HepG2 (cell line): ENCODE results near the gene GLB1L3. TPM values are rescaled to one million over a fixed set of nuclear protein-coding genes. Genes with fewer than 3 reads are reported as not detected.

Experiments
- ATAC-seq: fragments of 200-7000 bp; cut with Tn5 transposase; 3 replicates; pipeline ENCODE4 v1.9.1; 2020; ENCODE audit warnings: mild to moderate bottlenecking, moderate library complexity
- BruUV-seq: library from RNA; stranded (reverse); fragments of 400-500 nt; replicated peaks from 2 replicates; lab custom pipeline; 2021; lab: Mats Ljungman, UMichigan
- CTCF ChIA-PET: fragments of 300-600 bp; formaldehyde crosslinking; extraction: SDS; loops from one replicate; lab custom pipeline; 2021; ENCODE audit warnings: low total read pairs, inconsistent platforms, low intra/inter-chr PET ratio; lab: Yijun Ruan, JAX
- POLR2A ChIA-PET: fragments of 350-600 bp; sonication (Branson Sonifier 250); formaldehyde crosslinking; loops from one replicate; lab custom pipeline; 2020; ENCODE audit warnings: antibody characterized with exemption, inconsistent platforms; lab: Yijun Ruan, JAX
- DNase-seq: peaks from one replicate; pipeline ENCODE4 v3.0.0-alpha.2; 2015; ENCODE audit warnings: low spot score
- FAIRE-seq: peaks from 3 replicates; lab custom pipeline; 2011; peaks lifted over from hg19 to GRCh38; lab: Jason Lieb, UNC
- H2AFZ ChIP-seq: one replicate; pipeline ENCODE4 v1.6.1; 2011; ENCODE audit warnings: low read length, inconsistent platforms
- H3K27ac ChIP-seq: fragments of 300-600 bp; 3 replicates; pipeline ENCODE4 v1.8.0; 2011; ENCODE audit warnings: mixed run types, mild to moderate bottlenecking, mixed read lengths, low read length, inconsistent platforms; ENCODE audit not compliant: insufficient read depth; ENCODE audit errors: extremely low read length
- H3K27me3 ChIP-seq, 2 experiments: fragments of 200-600 bp in 1 of 2; 2 replicates in 1 of 2; 3 replicates in 1 of 2; pipeline versions ENCODE4 v1.6.0 to v1.8.0; 2011; ENCODE audit warnings: low read length in 2 of 2, mild to moderate bottlenecking in 2 of 2, moderate library complexity in 2 of 2, inconsistent platforms in 1 of 2; ENCODE audit not compliant: insufficient read depth in 2 of 2, control insufficient read depth in 1 of 2
- H3K36me3 ChIP-seq, 2 experiments: fragments of 200-600 bp in 1 of 2; replicated peaks in 1 of 2; 2 replicates in 1 of 2; 3 replicates in 1 of 2; pipeline versions ENCODE4 v1.5.1 to v1.8.0; 2011; ENCODE audit warnings: low read length in 2 of 2, inconsistent platforms in 1 of 2; ENCODE audit not compliant: insufficient read depth in 2 of 2, control insufficient read depth in 1 of 2
- H3K4me1 ChIP-seq: 2 replicates; pipeline ENCODE4 v1.5.1; 2012; ENCODE audit warnings: low read length, inconsistent platforms; ENCODE audit not compliant: insufficient read depth
- H3K4me2 ChIP-seq: 2 replicates; pipeline ENCODE4 v1.6.0; 2011; ENCODE audit warnings: low read depth, low read length, inconsistent platforms
- H3K4me3 ChIP-seq, 3 experiments: fragments of 200-600 bp in 1 of 3; sonication (generic), shearing (Covaris generic) in 1 of 3; replicated peaks in 1 of 3; 2 replicates each; pipeline ENCODE4 v1.5.1; 2011 to 2016; ENCODE audit warnings: low read length in 3 of 3, inconsistent platforms in 2 of 3, low read depth in 2 of 3, mild to moderate bottlenecking in 2 of 3, control low read depth in 1 of 3, mixed read lengths in 1 of 3; ENCODE audit not compliant: insufficient read depth in 1 of 3
- H3K79me2 ChIP-seq: one replicate; pipeline ENCODE4 v1.6.1; 2011; ENCODE audit warnings: low read length, inconsistent platforms; ENCODE audit not compliant: insufficient read depth
- H3K9ac ChIP-seq: 2 replicates; pipeline ENCODE4 v1.6.0; 2011; ENCODE audit warnings: mild to moderate bottlenecking, low read depth, low read length, inconsistent platforms; ENCODE audit not compliant: insufficient read depth
- H3K9me3 ChIP-seq: 2 replicates; pipeline ENCODE4 v1.5.1; 2012; ENCODE audit warnings: mild to moderate bottlenecking, low read length
- H4K20me1 ChIP-seq: 2 replicates; pipeline ENCODE4 v1.6.0; 2011; ENCODE audit warnings: inconsistent platforms, mild to moderate bottlenecking, low read length, moderate library complexity; ENCODE audit not compliant: insufficient read depth
- AFF4 ChIP-seq: sonication (generic); formaldehyde crosslinking; IDR thresholded peaks from 2 replicates; pipeline ENCODE4 v1.4.0; 2020; ENCODE audit warnings: missing genetic modification reagents
- MEF2D ChIP-seq: sonication (generic); formaldehyde crosslinking; IDR thresholded peaks from 2 replicates; pipeline ENCODE4 v1.5.1; 2020; ENCODE audit warnings: mild to moderate bottlenecking, missing genetic modification reagents
- NAIF1 ChIP-seq: sonication (generic); formaldehyde crosslinking; IDR thresholded peaks from 2 replicates; pipeline ENCODE4 v1.5.0; 2020; ENCODE audit warnings: mild to moderate bottlenecking, missing genetic modification reagents, borderline replicate concordance
- NFIC ChIP-seq: IDR thresholded peaks from 2 replicates; pipeline ENCODE4 v1.6.1; 2012; ENCODE audit warnings: mild to moderate bottlenecking, low read length, inconsistent platforms
- PHF20 ChIP-seq: sonication (generic); formaldehyde crosslinking; IDR thresholded peaks from 2 replicates; pipeline ENCODE4 v1.5.0; 2020; ENCODE audit warnings: mild to moderate bottlenecking, missing genetic modification reagents
- PPARG ChIP-seq: conservative IDR thresholded peaks from 2 replicates; pipeline ENCODE4 v1.6.1; 2016; ENCODE audit warnings: missing biosample characterization, missing genetic modification reagents
- RXRA ChIP-seq: sonication (generic); formaldehyde crosslinking; IDR thresholded peaks from 2 replicates; pipeline ENCODE4 v1.5.1; 2020; ENCODE audit warnings: missing genetic modification reagents
- SALL2 ChIP-seq: sonication (generic); formaldehyde crosslinking; IDR thresholded peaks from 2 replicates; pipeline ENCODE4 v1.8.1; 2023; ENCODE audit warnings: mild to moderate bottlenecking, missing genetic modification reagents, inconsistent platforms
- ZBTB21 ChIP-seq: sonication (generic); formaldehyde crosslinking; IDR thresholded peaks from 2 replicates; pipeline ENCODE4 v1.4.0; 2020; ENCODE audit warnings: missing genetic modification reagents
- ZNF136 ChIP-seq: sonication (generic); formaldehyde crosslinking; IDR thresholded peaks from 2 replicates; pipeline ENCODE4 v1.8.1; 2022; ENCODE audit warnings: low read depth, mild to moderate bottlenecking, moderate library complexity, missing genetic modification reagents
- ZNF276 ChIP-seq: sonication (generic); formaldehyde crosslinking; IDR thresholded peaks from 2 replicates; pipeline ENCODE4 v1.4.0; 2020; ENCODE audit warnings: mild to moderate bottlenecking, low read depth, missing genetic modification reagents
- ZNF460 ChIP-seq: sonication (generic); formaldehyde crosslinking; IDR thresholded peaks from 2 replicates; pipeline ENCODE4 v1.5.1; 2020; ENCODE audit warnings: missing genetic modification reagents, mild to moderate bottlenecking, borderline replicate concordance
- ZNF577 ChIP-seq: sonication (generic); formaldehyde crosslinking; IDR thresholded peaks from 2 replicates; pipeline ENCODE4 v1.4.0; 2020; ENCODE audit warnings: mild to moderate bottlenecking, low read depth, missing genetic modification reagents, borderline replicate concordance
- ZNF589 ChIP-seq: sonication (generic); formaldehyde crosslinking; conservative IDR thresholded peaks from 2 replicates; pipeline ENCODE4 v1.8.0; 2022; ENCODE audit warnings: mild to moderate bottlenecking, moderate library complexity, missing genetic modification reagents
- ZNF720 ChIP-seq: sonication (generic); formaldehyde crosslinking; IDR thresholded peaks from 2 replicates; pipeline ENCODE4 v1.4.0; 2020; ENCODE audit warnings: missing genetic modification reagents
- ZNF773 ChIP-seq: sonication (generic); formaldehyde crosslinking; IDR thresholded peaks from 2 replicates; pipeline ENCODE4 v1.4.0; 2020; ENCODE audit warnings: missing genetic modification reagents, borderline replicate concordance
- WGBS: methylation state at CpG from one replicate; pipeline ENCODE4 v1.1.6; 2017; ENCODE audit warnings: low lambda C conversion rate; 5-methylcytosine and 5-hydroxymethylcytosine counted together
- in situ Hi-C: cut with HindIII; loops from 2 replicates; pipeline ENCODE4 v1.10.0; 2017; ENCODE audit warnings: low pct_unique_long_range_greater_than_20kb; ENCODE audit not compliant: extremely low pct_ligation_motif_present
- intact Hi-C: fragments of 100-400 bp; cut with micrococcal nuclease; formaldehyde crosslinking; loops from one replicate; pipeline ENCODE4 v1.10.0; 2022; ENCODE audit not compliant: unreplicated experiment
- polyA plus RNA-seq, 8 experiments: library from polyadenylated mRNA; depleted of rRNA in 3 of 8; stranded (reverse) in 7 of 8; unstranded in 1 of 8; fragments of >200 nt; fragmentation: Illumina TruSeq in 4 of 8; extraction: Trizol in 4 of 8; gene quantifications; 2 replicates each; pipeline versions ENCODE4 v1.2.1 to v1.2.3, GENCODE V29; 2011 to 2016; ENCODE audit warnings: low read depth in 4 of 8, missing spikeins in 1 of 8, mixed read lengths in 1 of 8; ENCODE audit not compliant: insufficient read depth in 1 of 8
- total RNA-seq, 5 experiments: library from RNA; depleted of rRNA; stranded (reverse); fragments of >200 nt; fragmentation: Illumina TruSeq; extraction: Trizol; gene quantifications; 2 replicates each; pipeline ENCODE4 v1.2.3, GENCODE V29; 2016; ENCODE audit warnings: low read depth in 1 of 5

Gene GLB1L3
- total and polyA plus RNA-seq, 2 of the 13 experiments (the other 11 are each of a cell fraction or from before 2014, with no cell fraction given) = not detected

- no peak for FAIRE-seq
- no peak for TF ChIP-seq SALL2 (CRISPR knock-in tag)
- TF ChIP-seq MEF2D (CRISPR knock-in tag) = no peak
- TF ChIP-seq ZBTB21 (CRISPR knock-in tag) = no peak
- TF ChIP-seq ZNF773 (CRISPR knock-in tag) = no peak
- no peak for TF ChIP-seq ZNF276 (CRISPR knock-in tag)
- TF ChIP-seq ZNF460 (CRISPR knock-in tag) = no peak
- no peak for TF ChIP-seq NFIC
- TF ChIP-seq ZNF577 (CRISPR knock-in tag) = no peak
- no peak for TF ChIP-seq NAIF1 (CRISPR knock-in tag)
- TF ChIP-seq ZNF720 (CRISPR knock-in tag) = no peak
- TF ChIP-seq ZNF589 (CRISPR knock-in tag) = no peak
- no peak for TF ChIP-seq AFF4 (CRISPR knock-in tag)
- TF ChIP-seq RXRA (CRISPR knock-in tag) = no peak
- TF ChIP-seq ZNF136 (CRISPR knock-in tag) = no peak
- no peak for TF ChIP-seq PPARG (CRISPR knock-in tag)
- TF ChIP-seq PHF20 (CRISPR knock-in tag) = no peak
- Histone ChIP-seq H4K20me1 (no peaks in the 10 kb centered on the region), H3K9me3 (no peaks in the 10 kb centered on the region), H3K4me2 (no peak overlapping the region), H3K27me3 (no peaks in the 10 kb centered on the region), H3K4me3 (no peak overlapping the region), H3K36me3 (peaks cover 10 to 52% of the 10 kb centered on the region in 2 experiments; a peak in 4 of 5 replicates), H3K9ac (no peak overlapping the region), H3K4me1 (no peaks in the 10 kb centered on the region), H2AFZ (no peak overlapping the region), H3K79me2 (no peaks in the 10 kb centered on the region), H3K27ac (no peak overlapping the region)
- BruUV-seq = no TSS peak
- ChIA-PET POLR2A (no interaction called here), CTCF (no interaction called here)
- ATAC-seq = no peak
- 97% methylated on average over 16 of the region's 16 CpGs for WGBS
- in situ Hi-C loops (no loop called here), intact Hi-C loops (no loop called here)
- DNase-seq = no peak
Observed at GRCh38 chr11:134260983-134261382, 15.2 kb upstream of the GLB1L3 start.
